H1 (cell line): ENCODE measurements around the gene F8.

ENCODE experiments used
- CEBPB ChIP-seq: IDR thresholded peaks from 2 replicates; pipeline ENCODE4 v1.6.1; 2012; ENCODE audit warnings: low read depth, low read length
- CREB1 ChIP-seq: IDR thresholded peaks from 2 replicates; pipeline ENCODE4 v1.6.1; 2012; ENCODE audit warnings: inconsistent platforms
- CTBP2 ChIP-seq: IDR thresholded peaks from 2 replicates; pipeline ENCODE4 v1.7.0; 2011; ENCODE audit warnings: borderline replicate concordance, mild to moderate bottlenecking, moderate library complexity, mixed read lengths, low read length; ENCODE audit not compliant: insufficient read depth, insufficient read length
- EZH2 ChIP-seq: fragments of 200-600 bp; sonication (generic); IDR thresholded peaks from 2 replicates; pipeline ENCODE4 v1.7.1; 2012; ENCODE audit warnings: low read depth, mild to moderate bottlenecking, moderate library complexity, low read length, inconsistent platforms; ENCODE audit not compliant: severe bottlenecking
- POLR2A ChIP-seq, 2 experiments: IDR thresholded peaks; 1 replicate in 1 of 2; 2 replicates in 1 of 2; pipeline ENCODE4 v1.6.1; 2011; ENCODE audit warnings: low read depth in 2 of 2, low read length in 2 of 2, mild to moderate bottlenecking in 2 of 2; ENCODE audit errors: control extremely low read depth in 1 of 2
- POLR2AphosphoS5 ChIP-seq: IDR thresholded peaks from 2 replicates; pipeline ENCODE4 v1.6.1; 2011; ENCODE audit warnings: low read depth, low read length
- SRF ChIP-seq: IDR thresholded peaks from 2 replicates; pipeline ENCODE4 v1.6.1; 2011; ENCODE audit warnings: mild to moderate bottlenecking, low read depth, low read length, moderate library complexity
- TBP ChIP-seq: IDR thresholded peaks from 2 replicates; pipeline ENCODE4 v1.6.1; 2011; ENCODE audit warnings: low read depth, low read length, improper control_type of control experiment
- TF ChIP-seq, protein P1 (sequence below), 3 experiments: IDR thresholded peaks; 1 replicate in 2 of 3; 2 replicates in 1 of 3; pipeline versions ENCODE4 v1.5.1 to v1.6.1; 2011; ENCODE audit warnings: low read length in 3 of 3, mild to moderate bottlenecking in 3 of 3, inconsistent platforms in 2 of 3, low read depth in 1 of 3, moderate library complexity in 1 of 3; ENCODE audit not compliant: insufficient read depth in 1 of 3; ENCODE audit errors: control extremely low read depth in 1 of 3
- TF ChIP-seq, protein P2 (sequence below): IDR thresholded peaks from 2 replicates; pipeline ENCODE4 v1.6.1; 2011; ENCODE audit warnings: low read length, improper control_type of control experiment

DNA sequence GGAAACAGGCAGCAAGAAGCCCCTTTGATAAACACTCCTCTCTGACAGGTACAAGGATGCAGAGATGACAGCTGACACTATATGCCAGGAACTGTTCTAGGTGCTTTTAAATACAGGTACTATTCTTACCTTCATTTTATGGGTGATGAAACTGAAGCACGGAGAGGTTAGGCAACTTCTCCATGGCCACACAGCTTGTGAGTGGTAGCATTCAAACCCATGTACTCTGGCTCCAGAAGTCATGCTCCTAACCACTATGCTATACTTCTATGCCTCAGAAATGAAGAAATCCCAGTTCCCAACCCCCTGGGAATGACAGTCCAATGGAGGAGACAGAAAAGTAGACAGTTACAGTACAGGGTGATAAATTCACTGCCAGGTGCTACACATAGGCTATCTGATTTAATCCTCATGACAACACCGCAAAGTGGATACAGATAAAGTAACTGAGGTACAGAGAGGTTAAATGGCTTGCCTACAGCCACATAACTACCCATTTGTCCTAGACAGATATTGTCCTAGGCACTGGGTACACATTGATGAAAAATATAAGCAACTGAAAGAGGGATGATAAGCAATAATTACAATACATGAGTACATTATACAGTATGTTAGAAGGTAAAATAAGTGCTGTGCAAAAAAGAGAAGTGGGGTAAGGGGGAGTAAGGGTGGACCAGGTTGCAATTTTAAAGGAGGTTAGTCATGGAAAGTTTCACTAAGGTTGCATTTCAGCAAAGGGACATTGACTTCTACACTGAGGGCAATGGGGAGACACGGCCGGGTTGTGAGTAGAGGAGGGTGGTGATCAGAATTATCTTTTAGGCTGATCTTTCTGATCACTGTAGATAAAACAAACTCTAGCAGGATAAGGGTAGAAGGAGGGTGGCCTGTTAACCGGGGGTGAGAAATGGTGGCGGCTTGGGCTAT lies 1.6 kb upstream of the F8 start:
- TF ChIP-seq, protein P1, sequence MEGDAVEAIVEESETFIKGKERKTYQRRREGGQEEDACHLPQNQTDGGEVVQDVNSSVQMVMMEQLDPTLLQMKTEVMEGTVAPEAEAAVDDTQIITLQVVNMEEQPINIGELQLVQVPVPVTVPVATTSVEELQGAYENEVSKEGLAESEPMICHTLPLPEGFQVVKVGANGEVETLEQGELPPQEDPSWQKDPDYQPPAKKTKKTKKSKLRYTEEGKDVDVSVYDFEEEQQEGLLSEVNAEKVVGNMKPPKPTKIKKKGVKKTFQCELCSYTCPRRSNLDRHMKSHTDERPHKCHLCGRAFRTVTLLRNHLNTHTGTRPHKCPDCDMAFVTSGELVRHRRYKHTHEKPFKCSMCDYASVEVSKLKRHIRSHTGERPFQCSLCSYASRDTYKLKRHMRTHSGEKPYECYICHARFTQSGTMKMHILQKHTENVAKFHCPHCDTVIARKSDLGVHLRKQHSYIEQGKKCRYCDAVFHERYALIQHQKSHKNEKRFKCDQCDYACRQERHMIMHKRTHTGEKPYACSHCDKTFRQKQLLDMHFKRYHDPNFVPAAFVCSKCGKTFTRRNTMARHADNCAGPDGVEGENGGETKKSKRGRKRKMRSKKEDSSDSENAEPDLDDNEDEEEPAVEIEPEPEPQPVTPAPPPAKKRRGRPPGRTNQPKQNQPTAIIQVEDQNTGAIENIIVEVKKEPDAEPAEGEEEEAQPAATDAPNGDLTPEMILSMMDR (IDR thresholded peaks at IDR 0.05; ENCODE audit: control extremely low read depth in 1 of 3, insufficient read depth in 1 of 3, low read depth in 1 of 3, low read length in 3 of 3): no peak
- TF ChIP-seq CREB1 (no peak), EZH2 (no peak), TBP (no peak), SRF (no peak), POLR2A (IDR thresholded peaks at IDR 0.05; ENCODE audit: control extremely low read depth in 1 of 2, low read depth in 2 of 2, low read length in 2 of 2) (no peak), CTBP2 (no peak), POLR2AphosphoS5 (no peak), CEBPB (no peak)
- TF ChIP-seq, protein P2, sequence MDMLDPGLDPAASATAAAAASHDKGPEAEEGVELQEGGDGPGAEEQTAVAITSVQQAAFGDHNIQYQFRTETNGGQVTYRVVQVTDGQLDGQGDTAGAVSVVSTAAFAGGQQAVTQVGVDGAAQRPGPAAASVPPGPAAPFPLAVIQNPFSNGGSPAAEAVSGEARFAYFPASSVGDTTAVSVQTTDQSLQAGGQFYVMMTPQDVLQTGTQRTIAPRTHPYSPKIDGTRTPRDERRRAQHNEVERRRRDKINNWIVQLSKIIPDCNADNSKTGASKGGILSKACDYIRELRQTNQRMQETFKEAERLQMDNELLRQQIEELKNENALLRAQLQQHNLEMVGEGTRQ: no peak
